Skeletal muscle satellite cell (primary cell): ENCODE results near the gene PKD1.
A peak's percentile ranks its signal among the peaks of the same experiment; 100 is the strongest.
"Not testable (repeated sequence)": the region's sequence is repeated elsewhere in the genome, so short reads cannot be mapped to it uniquely, and the experiment has no call there.

ENCODE experiments used
- H3K27me3 ChIP-seq: 2 replicates; pipeline ENCODE4 v1.7.0; 2013; ENCODE audit warnings: low read length; ENCODE audit not compliant: control insufficient read depth, insufficient read depth
- H3K36me3 ChIP-seq: 2 replicates; pipeline ENCODE4 v1.7.0; 2013; ENCODE audit warnings: mild to moderate bottlenecking, control low read depth, low read length; ENCODE audit not compliant: insufficient read depth
- H3K4me1 ChIP-seq: 2 replicates; pipeline ENCODE4 v1.7.0; 2013; ENCODE audit warnings: low read length; ENCODE audit not compliant: control insufficient read depth, insufficient read depth
- H3K4me2 ChIP-seq: 2 replicates; pipeline ENCODE4 v1.7.0; 2013; ENCODE audit warnings: mild to moderate bottlenecking, low read length
- H3K4me3 ChIP-seq: 2 replicates; pipeline ENCODE4 v1.7.0; 2013; ENCODE audit warnings: low read length
- H3K9ac ChIP-seq: 2 replicates; pipeline ENCODE4 v1.7.0; 2013; ENCODE audit warnings: mild to moderate bottlenecking, low read depth, low read length, moderate library complexity
- H3K9me3 ChIP-seq: replicated peaks from 2 replicates; pipeline ENCODE4 v1.7.0; 2013; ENCODE audit warnings: mild to moderate bottlenecking, control low read depth, low read length

The PKD1 gene

GRCh38 chr16:2126928-2127556 lies 8.7 kb downstream of the PKD1 start:
- Histone ChIP-seq H3K9ac (peak overlapping the region; percentile 80), H3K4me2 (peak overlapping the region; percentile 63), H3K4me3 (peak overlapping the region; percentile 16), H3K4me1 (peaks cover 62% of the 10 kb centered on the region)
- not testable (repeated sequence) for H3K36me3 ChIP-seq, H3K27me3 ChIP-seq, H3K9me3 ChIP-seq

DNA sequence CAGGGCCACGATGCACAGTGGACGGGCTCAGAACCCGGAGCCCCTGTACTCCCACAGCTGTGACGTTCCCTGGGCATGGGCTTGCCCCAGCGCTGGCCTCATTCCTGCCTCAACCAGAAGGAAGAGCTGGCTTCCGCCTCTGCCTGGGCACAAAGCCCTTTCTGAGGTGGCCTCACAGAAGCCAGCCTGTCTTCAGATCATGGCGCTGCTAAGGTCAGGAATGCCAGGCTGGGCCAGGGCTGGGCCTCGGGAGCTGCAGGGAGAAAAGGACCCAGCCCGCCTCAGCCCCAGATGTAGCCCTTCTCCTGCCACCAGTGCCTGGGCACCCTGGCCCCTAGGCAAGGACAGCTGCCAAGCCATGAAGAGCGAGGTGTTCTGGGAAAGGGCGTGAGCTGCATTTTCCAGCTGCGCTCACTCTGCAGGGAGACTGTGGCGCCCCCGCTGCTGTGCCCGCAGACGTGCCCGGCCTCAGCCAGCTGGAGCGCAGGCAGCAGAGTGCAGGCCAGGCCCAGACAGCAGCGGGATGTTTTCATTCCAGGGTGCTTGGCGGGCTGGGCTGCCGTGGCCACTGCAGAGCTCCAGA lies 9.4 kb downstream of the PKD1 start:
- H3K36me3 ChIP-seq, H3K9me3 ChIP-seq, H3K27me3 ChIP-seq: not testable (repeated sequence)
- Histone ChIP-seq H3K4me2 (peak overlapping the region; percentile 63), H3K4me1 (peaks cover 68% of the 10 kb centered on the region), H3K4me3 (peak overlapping the region; percentile 17), H3K9ac (peak overlapping the region; percentile 80)

- Histone ChIP-seq H3K4me3 (peak overlapping the region; percentile 17), H3K4me2 (peak overlapping the region; percentile 63), H3K9ac (peak overlapping the region; percentile 80), H3K4me1 (peaks cover 68% of the 10 kb centered on the region)
- not testable (repeated sequence) for H3K27me3 ChIP-seq, H3K36me3 ChIP-seq, H3K9me3 ChIP-seq
These were observed 10.1 kb downstream of the PKD1 start for GRCh38 chr16:2125609-2126008.

DNA sequence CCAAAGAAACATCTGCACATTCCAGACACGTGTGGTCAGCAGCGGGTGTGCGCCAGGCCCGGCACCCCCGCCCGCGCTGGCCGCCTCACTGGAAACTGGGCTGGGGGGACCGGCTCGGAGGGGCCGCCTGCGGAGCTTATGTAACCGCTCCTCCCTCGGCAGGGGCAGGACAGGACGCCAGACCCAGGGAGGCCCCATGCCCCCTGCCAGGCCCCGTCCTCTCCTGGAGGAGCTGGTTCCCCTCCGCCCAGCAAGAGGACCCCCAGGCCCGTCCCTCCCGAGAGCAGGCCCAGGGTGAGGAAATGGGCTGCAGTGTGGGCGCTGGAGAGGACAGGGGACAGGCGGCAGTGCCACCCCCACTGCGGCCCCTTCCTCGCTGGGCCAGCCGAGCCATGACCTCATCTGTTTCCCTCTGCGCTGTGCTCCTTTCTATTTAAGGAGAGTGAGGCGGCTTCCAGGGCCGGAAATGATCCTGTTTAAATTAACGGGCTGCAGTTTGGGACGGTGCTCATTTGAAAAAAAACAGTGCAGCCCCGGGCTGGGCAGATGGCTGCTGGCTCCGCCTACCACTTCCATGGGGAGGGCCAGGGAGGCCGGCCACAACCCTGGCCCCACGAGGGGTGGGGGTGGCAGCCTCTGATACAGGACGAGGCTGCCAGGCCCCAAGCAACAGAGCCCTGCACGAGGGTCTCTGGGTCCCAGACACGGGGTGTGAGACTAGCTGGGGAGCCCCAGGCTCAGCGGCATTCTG lies 10.8 kb downstream of the PKD1 start:
- not testable (repeated sequence) for H3K27me3 ChIP-seq, H3K9me3 ChIP-seq, H3K36me3 ChIP-seq
- H3K4me3 ChIP-seq, result peak overlapping the region; percentile 17
- H3K4me2 ChIP-seq, result peak overlapping the region; percentile 63
- peak overlapping the region; percentile 80 for H3K9ac ChIP-seq
- peaks cover 68% of the 10 kb centered on the region for H3K4me1 ChIP-seq

GRCh38 chr16:2124377-2124693 lies 11.4 kb downstream of the PKD1 start:
- H3K27me3 ChIP-seq, H3K9me3 ChIP-seq, H3K36me3 ChIP-seq: not testable (repeated sequence)
- peak overlapping the region; percentile 63 for H3K4me2 ChIP-seq
- peak overlapping the region; percentile 80 for H3K9ac ChIP-seq
- peaks cover 65% of the 10 kb centered on the region for H3K4me1 ChIP-seq
- peak overlapping the region; percentile 17 for H3K4me3 ChIP-seq

DNA sequence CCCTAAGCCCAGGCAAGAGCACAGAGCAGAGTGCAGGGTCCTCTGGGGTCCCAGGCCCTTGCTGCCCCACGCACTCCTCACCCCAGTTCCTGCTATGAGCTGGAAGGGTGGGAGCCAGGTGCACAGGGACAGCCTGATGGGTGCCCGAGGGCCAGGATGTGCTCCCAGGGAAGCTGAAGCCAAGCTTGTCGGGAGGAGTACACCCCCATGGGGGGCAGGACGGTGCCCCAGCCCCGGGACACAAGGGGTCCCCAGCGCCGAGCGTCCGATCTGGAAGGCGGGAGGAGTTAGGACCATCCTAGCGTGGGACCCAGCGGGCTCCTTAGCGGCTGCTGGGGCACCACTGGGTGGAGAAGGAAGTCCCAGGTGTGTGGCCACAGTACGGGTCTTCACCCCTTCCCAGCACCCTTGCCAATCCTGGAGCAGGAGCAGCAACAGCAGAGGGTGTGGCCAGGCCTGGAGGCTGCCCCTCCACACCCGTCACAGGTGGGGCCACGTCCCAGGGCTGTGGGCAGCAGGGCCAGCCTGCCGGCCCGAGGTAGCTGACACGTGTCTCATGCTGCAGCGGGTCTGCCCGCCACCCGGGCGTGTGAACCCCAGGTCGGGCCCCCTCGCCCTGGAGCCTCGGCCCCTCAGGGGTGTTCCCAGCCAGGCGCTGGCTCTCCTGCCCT lies 11.9 kb downstream of the PKD1 start:
- Histone ChIP-seq H3K4me2 (peak overlapping the region; percentile 63), H3K4me3 (peak overlapping the region; percentile 17), H3K9ac (peak overlapping the region; percentile 80), H3K4me1 (peaks cover 63% of the 10 kb centered on the region)
- not testable (repeated sequence) for H3K9me3 ChIP-seq, H3K36me3 ChIP-seq, H3K27me3 ChIP-seq

- peaks cover 58% of the 10 kb centered on the region for H3K4me1 ChIP-seq
- not testable (repeated sequence) for H3K9ac ChIP-seq, H3K9me3 ChIP-seq, H3K27me3 ChIP-seq, H3K4me3 ChIP-seq, H3K4me2 ChIP-seq, H3K36me3 ChIP-seq
These were observed 12.6 kb downstream of the PKD1 start for GRCh38 chr16:2122934-2123683.

- H3K4me3 ChIP-seq, result no peak overlapping the region
- peaks cover 56% of the 10 kb centered on the region for H3K4me1 ChIP-seq
These were observed 13.3 kb downstream of the PKD1 start for GRCh38 chr16:2122429-2122828.

GRCh38 chr16:2121853-2122252 lies 13.8 kb downstream of the PKD1 start:
- Histone ChIP-seq H3K4me2 (peak overlapping the region; percentile 63), H3K9me3 (no peaks in the 10 kb centered on the region), H3K27me3 (no peaks in the 10 kb centered on the region), H3K4me3 (no peak overlapping the region), H3K4me1 (peaks cover 50% of the 10 kb centered on the region), H3K9ac (no peak overlapping the region), H3K36me3 (peaks cover 3% of the 10 kb centered on the region)

More at GRCh38 chr16:2122429-2122828, 13.3 kb downstream of the PKD1 start:
- peaks cover 3% of the 10 kb centered on the region for H3K36me3 ChIP-seq
- H3K27me3 ChIP-seq, result no peaks in the 10 kb centered on the region
- no peak overlapping the region for H3K4me2 ChIP-seq
- no peaks in the 10 kb centered on the region for H3K9me3 ChIP-seq
- no peak overlapping the region for H3K9ac ChIP-seq

GRCh38 chr16:2121325-2121724 lies 14.4 kb downstream of the PKD1 start:
- Histone ChIP-seq H3K4me2 (peak overlapping the region; percentile 63), H3K4me1 (peaks cover 45% of the 10 kb centered on the region)
- not testable (repeated sequence) for H3K36me3 ChIP-seq, H3K9me3 ChIP-seq, H3K27me3 ChIP-seq, H3K4me3 ChIP-seq, H3K9ac ChIP-seq
